GM13976 (cell line): ENCODE measurements around the gene GNA12.
A peak's percentile ranks its signal among the peaks of the same experiment; 100 is the strongest.

Experiments used
- DNase-seq: peaks from one replicate; pipeline ENCODE4 v3.0.0; 2012; ENCODE audit warnings: low spot score
- in situ Hi-C: fragments of 300-500 bp; cut with MboI; formaldehyde crosslinking; loops from one replicate; pipeline ENCODE4 v1.12.0; 2022; ENCODE audit warnings: low sequenced_read_pairs, mixed read lengths, inconsistent platforms; ENCODE audit not compliant: unreplicated experiment
- TF ChIP-seq, protein P1 (sequence below): IDR thresholded peaks from 2 replicates; pipeline ENCODE4 v1.5.1; 2012; ENCODE audit warnings: borderline replicate concordance, mild to moderate bottlenecking; ENCODE audit not compliant: insufficient read depth; ENCODE audit errors: extremely low read depth, missing control alignments, control extremely low read depth

Gene GNA12

DNA sequence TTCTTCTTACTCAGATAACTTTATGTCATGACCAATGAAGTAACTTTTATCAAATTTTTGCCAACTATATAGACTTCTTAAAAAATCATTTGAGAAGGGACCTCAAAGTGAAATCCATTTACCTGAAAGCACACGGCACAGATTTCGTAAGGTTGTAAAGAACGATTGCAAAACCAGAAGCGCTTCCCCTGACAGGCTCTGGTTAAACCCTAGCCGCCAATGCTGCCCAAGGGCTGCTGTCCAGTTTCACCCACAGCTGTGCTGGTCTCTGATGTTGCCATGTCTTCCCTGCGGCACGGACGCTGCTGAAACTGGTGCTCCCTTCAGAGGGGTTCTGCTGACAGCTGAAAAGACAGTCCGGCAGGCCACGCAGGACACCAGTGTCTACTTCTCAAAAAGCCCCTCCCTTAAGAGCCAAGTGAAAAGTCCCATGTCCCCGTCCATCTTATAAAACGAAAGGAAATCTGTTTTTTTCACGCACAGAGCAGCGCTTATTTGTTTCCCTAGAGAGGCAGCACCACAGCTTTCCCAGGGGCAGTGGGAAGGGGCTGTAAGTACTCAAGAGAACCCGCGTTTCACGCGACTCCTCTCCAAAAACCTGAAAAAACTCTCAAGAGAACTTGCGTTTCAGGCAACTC lies 32.5 kb downstream of the GNA12 start:
- TF ChIP-seq, protein P1, sequence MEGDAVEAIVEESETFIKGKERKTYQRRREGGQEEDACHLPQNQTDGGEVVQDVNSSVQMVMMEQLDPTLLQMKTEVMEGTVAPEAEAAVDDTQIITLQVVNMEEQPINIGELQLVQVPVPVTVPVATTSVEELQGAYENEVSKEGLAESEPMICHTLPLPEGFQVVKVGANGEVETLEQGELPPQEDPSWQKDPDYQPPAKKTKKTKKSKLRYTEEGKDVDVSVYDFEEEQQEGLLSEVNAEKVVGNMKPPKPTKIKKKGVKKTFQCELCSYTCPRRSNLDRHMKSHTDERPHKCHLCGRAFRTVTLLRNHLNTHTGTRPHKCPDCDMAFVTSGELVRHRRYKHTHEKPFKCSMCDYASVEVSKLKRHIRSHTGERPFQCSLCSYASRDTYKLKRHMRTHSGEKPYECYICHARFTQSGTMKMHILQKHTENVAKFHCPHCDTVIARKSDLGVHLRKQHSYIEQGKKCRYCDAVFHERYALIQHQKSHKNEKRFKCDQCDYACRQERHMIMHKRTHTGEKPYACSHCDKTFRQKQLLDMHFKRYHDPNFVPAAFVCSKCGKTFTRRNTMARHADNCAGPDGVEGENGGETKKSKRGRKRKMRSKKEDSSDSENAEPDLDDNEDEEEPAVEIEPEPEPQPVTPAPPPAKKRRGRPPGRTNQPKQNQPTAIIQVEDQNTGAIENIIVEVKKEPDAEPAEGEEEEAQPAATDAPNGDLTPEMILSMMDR, result no peak
- in situ Hi-C loops, result no loop called here
- DNase-seq, result no peak

DNA sequence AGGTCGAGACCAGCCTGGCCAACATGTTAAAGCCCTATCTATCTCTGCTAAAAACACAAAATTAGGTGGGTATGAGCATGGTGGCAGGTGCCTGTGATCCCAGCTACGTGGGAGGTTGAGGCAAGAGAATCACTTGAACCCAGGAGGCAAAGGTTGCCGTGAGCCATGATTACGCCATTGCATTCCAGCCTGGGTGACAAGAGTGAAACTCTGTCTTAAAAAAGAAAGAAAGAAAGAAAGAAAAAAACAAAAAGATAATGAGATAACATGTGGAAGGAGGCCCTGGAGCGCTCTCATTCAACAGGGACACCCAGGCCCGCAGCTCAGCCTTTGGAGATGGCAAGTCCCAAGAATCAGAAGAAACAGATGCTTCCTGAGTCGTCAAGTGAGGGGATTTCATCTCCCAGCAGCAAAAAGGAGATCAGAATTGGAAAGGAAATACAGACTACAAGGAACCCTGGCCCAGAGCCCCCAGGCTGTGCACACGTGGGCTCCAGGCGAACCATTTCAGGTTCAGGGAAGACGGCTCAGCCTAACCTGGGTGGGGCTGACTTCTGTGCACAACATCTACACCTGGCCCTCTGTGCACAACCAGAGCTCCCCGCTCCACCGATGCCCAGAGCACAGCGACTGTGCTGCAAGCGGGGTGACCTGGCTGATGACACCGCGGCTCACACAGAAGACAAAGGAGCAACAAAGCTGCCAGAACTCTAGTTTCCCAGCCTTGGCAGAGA lies 33.3 kb downstream of the GNA12 start:
- no peak for DNase-seq
- TF ChIP-seq, protein P1, result no peak
- in situ Hi-C loops, result no loop called here

DNA sequence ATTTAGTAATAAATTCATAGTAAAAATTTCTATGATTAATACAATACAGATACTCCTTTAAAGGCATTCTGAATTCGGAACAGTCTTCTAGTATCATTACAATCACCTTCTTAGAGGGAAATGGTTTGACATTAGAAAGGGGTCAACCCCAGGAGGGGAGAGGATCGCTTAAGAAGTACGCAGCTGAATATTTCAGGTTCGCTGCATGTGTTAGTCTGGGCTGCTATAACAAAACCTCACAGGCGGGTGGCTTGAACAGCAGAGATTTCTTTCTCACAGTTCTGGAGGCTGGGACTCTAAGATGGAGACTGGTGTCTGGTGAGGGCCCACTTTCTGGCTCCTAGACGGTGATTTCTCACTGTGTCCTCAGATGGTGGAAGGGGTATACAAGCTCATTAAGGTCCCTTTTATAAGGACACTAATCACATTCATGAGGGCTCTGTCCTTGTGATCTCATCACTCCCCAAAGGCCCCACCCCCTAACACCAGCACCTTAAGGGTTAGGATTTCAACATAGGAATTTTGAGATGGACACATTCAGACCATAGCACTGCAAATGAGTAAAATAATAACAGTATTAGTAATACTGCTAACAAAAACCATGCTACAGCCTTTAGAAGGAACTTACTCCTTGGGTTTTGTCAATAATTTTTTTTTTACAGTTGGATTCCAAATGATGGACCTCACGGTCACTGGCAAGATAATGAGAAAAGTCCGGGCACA lies 34.0 kb downstream of the GNA12 start:
- TF ChIP-seq, protein P1, result no peak
- no peak for DNase-seq
- in situ Hi-C loops, result no loop called here

DNA sequence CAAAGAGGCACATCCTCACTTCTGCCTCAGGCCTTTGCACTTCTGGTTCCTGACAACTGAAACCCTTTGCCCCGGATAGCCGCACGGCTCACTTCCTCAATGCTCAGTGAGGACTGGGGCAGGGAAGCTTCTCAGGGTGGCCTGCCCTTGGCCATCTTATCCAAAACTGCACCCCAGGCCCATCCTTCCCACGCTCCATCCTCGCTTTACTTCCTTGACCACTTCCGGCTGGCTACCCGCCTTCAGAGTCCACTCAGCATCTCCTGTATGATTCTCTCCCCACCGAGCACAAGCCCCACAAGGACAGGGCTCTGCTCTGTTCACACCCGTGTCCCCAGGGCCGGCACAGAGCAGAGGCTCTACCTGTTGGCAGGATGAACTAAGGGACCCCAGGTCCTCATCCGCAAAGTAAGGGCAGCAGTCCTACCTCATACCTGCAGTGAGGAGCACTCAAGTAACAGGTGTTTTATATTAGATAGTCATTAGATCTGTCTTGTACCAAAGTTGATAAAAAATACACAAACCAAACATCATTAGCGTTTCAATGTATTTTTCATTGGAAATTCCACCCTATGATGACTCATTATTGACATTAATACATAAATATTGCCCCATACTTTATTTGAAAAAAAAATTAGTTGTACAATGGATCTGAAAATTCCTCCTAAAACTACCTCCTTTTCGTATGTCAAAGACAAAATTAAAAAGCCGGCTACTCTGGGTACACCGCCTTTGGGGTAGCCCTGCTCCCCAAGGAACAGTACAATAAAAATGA lies 35.0 kb downstream of the GNA12 start:
- TF ChIP-seq, protein P1, result no peak
- in situ Hi-C loops, result no loop called here
- no peak for DNase-seq

DNA sequence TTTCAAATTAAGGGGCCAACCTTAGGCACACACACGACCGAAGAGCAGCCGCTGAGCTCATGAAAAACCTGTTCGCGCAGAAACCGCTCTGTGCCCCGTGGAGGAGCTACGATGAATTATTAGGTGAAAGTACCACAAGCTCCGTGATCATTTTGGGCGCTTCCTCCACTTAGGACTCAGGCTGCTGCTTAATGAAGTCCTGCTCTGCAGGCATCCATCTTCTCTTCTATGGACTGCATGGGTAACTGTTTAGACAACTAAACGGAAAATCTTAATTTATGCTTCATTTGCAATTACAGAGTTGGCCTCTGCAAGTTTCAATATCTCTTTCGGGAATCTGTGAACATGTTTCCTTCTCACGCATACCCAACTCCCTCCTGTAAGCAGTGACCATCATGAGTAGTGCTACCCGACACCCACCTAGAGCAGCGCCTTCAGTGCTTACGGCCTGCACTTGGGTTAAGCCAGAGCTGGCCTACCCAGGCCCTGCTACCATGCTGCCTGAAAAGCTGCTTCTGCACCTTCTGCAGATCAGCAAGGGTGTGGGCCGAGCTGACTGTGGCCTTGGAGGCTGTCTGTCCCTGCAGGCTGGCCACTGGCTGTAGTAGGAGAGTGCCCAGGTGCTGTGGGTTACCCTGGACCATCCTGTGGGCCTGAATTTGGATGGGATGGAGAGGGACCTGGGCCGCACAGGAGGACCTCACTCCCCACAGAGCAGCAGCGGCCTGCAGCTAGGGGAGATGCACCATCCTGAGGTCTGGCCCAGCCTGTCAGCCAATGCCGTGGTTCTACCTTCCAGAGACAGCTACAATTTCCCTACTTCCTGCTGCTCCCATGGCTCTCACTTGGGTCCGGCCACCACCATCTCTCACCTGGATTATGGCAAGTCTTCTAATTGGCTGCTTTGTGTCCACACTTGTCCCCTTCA lies 36.0 kb downstream of the GNA12 start:
- TF ChIP-seq, protein P1, result no peak
- in situ Hi-C loops, result no loop called here
- DNase-seq, result peak; percentile 55
